SU-DHL-6 (cell line): ENCODE data around the gene SPTBN5.

Experiments used
- EZH2phosphoT487 ChIP-seq: fragments of 200-600 bp; sonication (generic), shearing (Covaris generic); conservative IDR thresholded peaks from 2 replicates; pipeline ENCODE4 v1.6.1; 2018; ENCODE audit warnings: mild to moderate bottlenecking, antibody characterized with exemption, low read length, moderate library complexity, mixed read lengths
- TF ChIP-seq, protein P1 (sequence below): fragments of 200-600 bp; sonication (generic); IDR thresholded peaks from one replicate; pipeline ENCODE4 v1.5.1; 2017; ENCODE audit warnings: antibody characterized with exemption, mild to moderate bottlenecking, low read length, moderate library complexity; ENCODE audit not compliant: insufficient read depth, poor library complexity, severe bottlenecking

DNA sequence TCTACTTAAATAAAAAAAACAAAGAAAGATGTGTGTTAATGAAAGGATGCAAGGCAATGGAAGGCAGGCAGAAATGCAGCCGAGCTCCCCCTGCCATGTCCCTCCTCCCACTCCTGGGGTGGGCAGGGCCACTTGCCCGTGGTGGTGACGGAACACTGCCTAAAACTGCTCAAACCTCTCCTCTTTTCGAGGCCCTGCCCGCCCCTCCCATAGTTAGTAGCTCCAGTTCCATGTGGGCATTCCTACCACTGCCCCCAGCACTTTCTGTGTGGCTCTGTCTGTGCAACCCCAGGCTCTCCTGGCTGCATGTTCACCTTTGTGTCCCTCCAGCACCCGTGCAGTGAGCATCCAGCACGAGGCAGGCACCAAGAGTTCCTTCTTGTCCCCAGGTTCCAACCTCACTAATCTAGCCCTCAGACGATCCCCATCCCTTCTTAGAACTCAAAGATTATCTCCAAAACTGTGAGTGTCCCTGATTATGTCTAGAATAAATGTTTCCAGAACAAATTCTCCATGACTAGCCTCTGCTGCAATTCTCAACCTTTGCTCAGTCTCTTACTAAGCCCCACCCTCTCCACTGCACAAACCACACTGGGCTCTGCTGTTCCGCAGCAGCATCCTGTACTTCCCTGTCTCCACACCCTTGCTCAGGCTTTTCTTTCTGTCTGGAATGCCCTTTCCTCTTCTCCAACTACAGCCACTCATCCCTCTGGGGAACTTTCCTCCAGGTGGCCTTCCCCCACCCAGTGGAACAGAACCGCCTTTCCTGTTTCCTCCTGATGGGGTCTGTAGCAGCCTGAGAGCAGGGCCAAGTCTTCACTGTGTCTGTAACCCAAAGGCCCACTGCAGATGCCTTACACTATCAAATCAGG, 32.6 kb upstream of the SPTBN5 start:
- TF ChIP-seq, protein P1, sequence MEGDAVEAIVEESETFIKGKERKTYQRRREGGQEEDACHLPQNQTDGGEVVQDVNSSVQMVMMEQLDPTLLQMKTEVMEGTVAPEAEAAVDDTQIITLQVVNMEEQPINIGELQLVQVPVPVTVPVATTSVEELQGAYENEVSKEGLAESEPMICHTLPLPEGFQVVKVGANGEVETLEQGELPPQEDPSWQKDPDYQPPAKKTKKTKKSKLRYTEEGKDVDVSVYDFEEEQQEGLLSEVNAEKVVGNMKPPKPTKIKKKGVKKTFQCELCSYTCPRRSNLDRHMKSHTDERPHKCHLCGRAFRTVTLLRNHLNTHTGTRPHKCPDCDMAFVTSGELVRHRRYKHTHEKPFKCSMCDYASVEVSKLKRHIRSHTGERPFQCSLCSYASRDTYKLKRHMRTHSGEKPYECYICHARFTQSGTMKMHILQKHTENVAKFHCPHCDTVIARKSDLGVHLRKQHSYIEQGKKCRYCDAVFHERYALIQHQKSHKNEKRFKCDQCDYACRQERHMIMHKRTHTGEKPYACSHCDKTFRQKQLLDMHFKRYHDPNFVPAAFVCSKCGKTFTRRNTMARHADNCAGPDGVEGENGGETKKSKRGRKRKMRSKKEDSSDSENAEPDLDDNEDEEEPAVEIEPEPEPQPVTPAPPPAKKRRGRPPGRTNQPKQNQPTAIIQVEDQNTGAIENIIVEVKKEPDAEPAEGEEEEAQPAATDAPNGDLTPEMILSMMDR = no peak
- no peak for TF ChIP-seq EZH2phosphoT487
